ENCODE data around the gene AGAP2.
"Not testable (repeated sequence)": the region's sequence is repeated elsewhere in the genome, so short reads cannot be mapped to it uniquely, and the experiment has no call there.

The AGAP2 gene

DNA sequence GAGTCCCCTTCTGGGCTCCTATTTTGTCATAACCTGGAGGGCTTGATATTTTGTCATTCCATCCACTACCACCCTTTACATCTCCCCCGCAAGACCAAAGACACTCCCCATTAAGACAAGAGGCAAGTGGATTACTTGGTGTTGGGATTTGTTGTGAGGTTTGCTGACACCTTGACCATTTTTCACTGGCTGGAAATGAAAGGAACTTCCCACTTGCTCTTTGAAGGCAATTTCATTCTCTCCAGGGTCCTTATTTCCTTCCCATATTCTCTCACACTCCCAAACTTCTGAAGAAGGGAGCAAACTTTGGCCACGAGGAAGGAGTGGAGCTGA is 14.9 kb downstream of the AGAP2 start:
- no peak for DNase-seq (ENCODE audit: low read depth in 2 of 2)

GRCh38 chr12:57722716-57723629 is 15.6 kb downstream of the AGAP2 start:
- no peak for DNase-seq (ENCODE audit: low read depth in 2 of 2)

DNA sequence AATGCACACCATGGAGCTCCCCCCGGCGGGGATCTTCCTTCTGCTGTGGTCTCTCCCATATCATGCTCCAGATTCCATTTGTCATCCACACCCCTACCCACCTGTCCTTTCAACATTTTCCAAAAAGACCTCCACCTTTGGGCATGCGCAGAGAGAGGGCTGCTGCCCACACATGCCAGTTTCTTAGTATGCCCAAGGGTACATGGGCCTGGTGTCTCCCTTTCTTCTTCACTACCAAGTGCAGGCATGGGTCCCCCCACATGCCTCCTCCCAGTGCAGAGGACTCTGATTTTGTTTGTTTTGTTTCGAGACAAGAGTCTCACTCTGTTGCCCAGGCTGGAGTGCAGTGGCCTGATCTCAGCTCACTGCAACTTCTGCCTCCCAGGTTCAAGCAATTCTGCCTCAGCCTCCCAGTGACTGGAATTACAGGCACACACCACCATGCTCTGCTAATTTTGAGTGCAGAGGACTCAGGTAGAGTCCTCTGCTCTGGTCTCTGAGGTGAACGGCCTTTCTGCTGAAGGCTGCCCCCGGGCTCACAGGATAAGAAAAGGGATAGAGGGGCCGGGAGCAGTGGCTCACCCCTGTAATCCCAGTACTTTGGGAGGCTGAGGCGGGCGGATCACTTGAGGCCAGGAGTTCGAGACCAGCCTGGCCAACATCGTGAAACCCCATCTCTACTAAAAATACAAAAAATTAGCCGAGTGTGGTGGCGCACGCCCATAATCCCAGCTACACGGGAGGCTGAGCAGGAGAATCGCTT is 16.5 kb downstream of the AGAP2 start:
- DNase-seq (ENCODE audit: low read depth in 2 of 2): not testable (repeated sequence)

DNA sequence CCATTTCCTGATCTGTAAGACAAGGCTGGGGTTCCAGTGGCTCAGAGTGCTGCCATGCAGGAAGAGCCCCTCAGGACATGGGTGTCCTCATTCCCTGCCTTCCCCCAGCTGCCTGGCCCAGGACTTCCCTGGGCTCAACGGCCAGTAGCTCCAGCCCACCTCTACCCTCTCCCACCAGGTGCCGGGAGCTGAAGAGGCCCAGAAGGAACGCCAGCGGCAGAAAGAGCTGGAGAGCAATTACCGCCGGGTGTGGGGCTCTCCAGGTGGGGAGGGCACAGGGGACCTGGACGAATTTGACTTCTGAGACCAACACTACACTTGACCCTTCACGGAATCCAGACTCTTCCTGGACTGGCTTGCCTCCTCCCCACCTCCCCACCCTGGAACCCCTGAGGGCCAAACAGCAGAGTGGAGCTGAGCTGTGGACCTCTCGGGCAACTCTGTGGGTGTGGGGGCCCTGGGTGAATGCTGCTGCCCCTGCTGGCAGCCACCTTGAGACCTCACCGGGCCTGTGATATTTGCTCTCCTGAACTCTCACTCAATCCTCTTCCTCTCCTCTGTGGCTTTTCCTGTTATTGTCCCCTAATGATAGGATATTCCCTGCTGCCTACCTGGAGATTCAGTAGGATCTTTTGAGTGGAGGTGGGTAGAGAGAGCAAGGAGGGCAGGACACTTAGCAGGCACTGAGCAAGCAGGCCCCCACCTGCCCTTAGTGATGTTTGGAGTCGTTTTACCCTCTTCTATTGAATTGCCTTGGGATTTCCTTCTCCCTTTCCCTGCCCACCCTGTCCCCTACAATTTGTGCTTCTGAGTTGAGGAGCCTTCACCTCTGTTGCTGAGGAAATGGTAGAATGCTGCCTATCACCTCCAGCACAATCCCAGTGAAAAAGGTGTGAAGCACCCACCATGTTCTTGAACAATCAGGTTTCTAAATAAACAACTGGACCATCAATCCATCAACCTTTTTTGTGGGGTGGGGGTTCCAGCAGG is 17.6 kb downstream of the AGAP2 start:
- no peak for DNase-seq (ENCODE audit: low read depth in 2 of 2)

DNA sequence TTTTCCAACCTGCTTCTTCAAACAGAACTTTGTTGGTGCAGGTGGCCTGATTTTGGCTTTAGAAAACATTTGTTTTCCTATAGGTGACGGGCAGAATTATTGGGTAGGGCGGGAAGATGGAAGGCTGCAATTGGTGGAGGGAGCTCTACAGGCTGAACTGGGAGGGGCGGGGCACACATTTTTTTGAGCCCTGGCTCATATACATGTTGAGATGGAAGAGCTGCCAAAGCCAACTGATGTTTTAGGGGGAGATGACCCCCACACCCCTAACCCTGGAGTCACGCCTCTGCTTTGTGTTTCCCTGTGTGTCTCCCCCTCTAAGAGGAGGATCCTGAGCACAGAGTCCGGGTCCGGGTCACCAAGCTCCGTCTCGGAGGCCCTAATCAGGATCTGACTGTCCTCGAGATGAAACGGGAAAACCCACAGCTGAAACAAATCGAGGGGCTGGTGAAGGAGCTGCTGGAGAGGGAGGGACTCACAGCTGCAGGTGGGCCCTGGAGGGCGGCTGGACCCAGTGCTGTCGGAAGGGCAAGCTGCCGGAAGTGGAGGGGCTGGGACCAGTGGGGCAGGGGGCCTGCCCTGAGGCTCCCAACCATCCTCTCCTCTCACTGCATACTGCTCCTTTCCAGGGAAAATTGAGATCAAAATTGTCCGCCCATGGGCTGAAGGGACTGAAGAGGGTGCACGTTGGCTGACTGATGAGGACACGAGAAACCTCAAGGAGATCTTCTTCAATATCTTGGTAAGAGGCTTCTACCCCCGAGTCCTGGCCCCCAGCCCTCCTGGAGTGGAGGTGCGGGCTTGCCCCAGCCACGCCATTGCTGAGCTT is 18.6 kb downstream of the AGAP2 start:
- no peak for DNase-seq (ENCODE audit: low read depth in 2 of 2)

GRCh38 chr12:57718641-57719528 is 19.7 kb downstream of the AGAP2 start:
- no peak for DNase-seq (ENCODE audit: low read depth in 2 of 2)

DNA sequence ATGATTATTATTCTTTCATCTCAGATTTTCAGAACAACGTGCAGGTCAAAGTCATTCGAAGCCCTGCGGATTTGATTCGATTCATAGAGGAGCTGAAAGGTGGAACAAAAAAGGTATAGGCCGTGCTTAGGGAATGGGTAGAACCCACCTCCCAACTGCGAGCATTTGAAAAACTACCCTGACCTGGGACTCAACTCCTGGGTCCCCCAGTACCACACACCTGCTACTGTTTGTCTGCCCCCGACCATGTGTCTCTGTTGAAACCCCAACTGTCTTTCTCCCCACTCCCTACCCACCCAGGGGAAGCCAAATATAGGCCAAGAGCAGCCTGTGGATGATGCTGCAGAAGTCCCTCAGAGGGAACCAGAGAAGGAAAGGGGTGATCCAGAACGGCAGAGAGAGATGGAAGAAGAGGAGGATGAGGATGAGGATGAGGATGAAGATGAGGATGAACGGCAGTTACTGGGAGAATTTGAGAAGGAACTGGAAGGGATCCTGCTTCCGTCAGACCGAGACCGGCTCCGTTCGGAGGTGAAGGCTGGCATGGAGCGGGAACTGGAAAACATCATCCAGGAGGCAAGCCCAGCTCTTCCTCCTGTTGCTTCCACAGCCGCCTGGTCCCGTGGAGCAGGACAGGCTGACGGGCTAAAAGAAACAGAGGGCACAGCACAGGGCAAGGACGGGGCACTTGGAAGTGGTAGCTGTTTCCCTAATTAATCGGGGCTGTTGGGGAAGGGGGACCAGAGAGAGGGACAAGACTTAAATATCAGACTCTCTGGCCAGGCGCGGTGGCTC is 20.5 kb downstream of the AGAP2 start:
- DNase-seq (ENCODE audit: low read depth in 2 of 2): no peak

GRCh38 chr12:57717131-57717530 is 21.4 kb downstream of the AGAP2 start:
- DNase-seq (ENCODE audit: low read depth in 2 of 2): no peak

DNA sequence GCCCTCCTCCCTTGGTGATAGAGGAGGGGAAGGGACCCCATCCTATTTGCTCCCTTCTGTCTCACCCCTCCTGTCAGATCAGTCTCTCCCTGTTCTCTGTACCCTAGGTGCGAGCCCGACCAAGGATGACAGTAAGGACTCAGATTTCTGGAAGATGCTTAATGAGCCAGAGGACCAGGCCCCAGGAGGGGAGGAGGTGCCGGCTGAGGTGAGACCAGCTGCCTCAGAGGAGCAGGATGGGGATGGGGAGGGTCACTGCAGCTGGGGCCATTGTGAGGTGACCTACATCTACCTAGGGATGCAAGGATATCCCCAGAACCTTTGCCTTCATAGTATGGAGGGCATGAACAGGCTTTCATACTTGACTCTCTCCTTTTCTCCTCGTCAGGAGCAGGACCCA is 22.2 kb downstream of the AGAP2 start:
- no peak for DNase-seq (ENCODE audit: low read depth in 2 of 2)

DNA sequence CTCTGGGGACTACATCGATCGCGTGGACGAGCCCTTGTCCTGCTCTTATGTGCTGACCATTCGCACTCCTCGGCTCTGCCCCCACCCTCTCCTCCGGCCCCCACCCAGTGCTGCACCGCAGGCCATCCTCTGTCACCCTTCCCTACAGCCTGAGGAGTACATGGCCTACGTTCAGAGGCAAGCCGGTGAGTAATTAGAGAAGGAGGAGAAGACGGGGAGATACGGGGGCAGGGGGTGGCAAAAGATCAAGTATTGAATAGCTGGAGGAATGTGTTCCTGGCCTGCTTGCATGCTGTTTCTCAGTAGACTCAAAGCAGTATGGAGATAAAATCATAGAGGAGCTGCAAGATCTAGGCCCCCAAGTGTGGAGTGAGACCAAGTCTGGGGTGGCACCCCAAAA is 22.8 kb downstream of the AGAP2 start:
- no peak for DNase-seq (ENCODE audit: low read depth in 2 of 2)

DNA sequence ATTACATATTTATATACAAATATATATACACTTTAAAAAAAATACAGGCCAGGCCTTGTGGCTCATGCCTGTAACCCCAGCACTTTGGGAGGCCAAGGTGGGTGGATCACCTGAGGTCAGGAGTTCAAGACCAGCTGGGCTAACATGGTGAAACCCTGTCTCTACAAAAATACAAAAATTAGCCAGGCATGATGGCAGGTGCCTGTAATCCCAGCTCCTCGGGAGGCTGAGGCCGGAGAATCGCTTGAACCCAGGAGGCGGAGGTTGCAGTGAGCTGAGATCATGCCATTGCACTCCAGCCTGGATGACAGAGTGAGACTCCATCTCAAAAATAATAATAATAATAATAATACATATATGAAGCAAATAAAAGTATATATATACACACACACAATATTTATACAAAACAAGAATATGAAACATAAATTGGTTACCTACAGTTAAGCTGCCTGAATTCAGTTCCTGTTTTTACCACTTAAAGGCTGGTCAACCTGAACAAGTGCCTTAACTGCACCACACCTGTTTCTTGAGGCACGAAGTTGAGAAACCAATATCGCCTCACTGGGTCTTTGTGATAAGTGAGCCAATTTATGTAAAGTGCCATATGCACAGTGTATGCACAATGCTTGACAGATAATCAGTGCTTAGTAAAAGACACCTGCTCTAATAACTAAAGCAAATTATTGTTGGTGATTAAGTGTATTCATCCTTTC is 23.4 kb downstream of the AGAP2 start:
- not testable (repeated sequence) for DNase-seq (ENCODE audit: low read depth in 2 of 2)

GRCh38 chr12:57713209-57713608 is 25.3 kb downstream of the AGAP2 start:
- DNase-seq (ENCODE audit: low read depth in 2 of 2): no peak

GRCh38 chr12:57712701-57713100 is 25.8 kb downstream of the AGAP2 start:
- DNase-seq (ENCODE audit: low read depth in 2 of 2): no peak

GRCh38 chr12:57708296-57708695 is 30.2 kb downstream of the AGAP2 start:
- no peak for DNase-seq (ENCODE audit: low read depth in 2 of 2)

- no peak for DNase-seq (ENCODE audit: low read depth in 2 of 2)
Observed at GRCh38 chr12:57707250-57707649, 31.3 kb downstream of the AGAP2 start.

DNA sequence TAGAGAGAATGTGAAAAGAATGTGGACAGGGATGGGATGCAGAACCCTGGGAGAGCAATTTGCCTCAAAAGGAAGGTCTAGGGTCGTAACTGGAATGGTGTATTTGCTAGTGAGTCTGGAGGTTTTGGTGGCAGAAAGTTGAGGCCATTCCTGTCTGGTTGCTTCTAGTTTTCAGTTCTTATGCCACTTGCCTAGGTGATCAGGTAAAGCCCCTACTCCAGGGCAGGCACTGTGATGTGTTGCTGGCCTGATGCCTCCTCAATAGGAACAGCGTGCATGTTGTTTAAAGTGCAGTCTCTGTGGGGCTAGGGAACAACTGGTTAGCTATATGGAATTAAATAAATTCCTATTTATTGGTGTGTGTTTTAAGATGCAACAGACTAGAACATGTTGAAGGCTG is 38.2 kb downstream of the AGAP2 start:
- DNase-seq (ENCODE audit: low read depth in 2 of 2): no peak

DNA sequence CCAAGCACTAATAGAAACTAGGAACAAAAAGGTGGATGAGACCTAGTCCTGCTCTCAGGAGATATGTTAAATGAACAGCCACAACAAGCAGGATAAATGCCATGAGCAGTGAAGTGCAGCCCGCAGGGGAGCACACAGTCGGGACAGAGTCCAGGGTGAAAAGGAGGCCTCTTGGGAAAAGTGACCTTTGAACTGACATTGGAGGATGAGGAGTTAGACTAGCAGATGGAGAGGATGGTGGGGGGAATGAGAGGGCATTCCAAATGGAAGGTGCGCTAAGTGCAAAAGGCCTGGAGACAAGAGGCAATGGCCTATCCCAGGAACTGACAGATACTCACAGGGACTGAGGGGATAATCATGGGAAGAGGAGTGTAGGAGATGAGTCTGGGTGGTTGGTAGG is 40.1 kb downstream of the AGAP2 start:
- DNase-seq (ENCODE audit: low read depth in 2 of 2): no peak

DNA sequence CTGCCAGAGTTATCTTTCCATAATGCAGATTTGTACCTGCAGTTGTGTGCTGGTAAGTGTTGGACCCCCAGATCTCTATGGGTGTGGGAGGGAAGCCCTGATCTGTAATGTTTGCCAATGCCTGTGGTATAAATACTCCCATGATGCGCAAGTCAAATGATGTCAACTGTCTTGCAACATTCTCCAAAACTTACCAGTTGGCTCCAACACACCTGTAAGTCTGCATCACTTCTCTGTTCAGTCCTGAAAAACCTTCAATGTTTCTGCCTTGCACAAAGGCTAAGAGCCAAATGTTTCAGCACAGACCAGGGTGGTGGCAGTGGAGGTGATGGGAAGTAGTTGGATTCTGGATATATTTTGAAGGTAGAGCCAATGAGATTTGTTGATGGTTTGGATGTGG is 41.5 kb downstream of the AGAP2 start:
- no peak for DNase-seq (ENCODE audit: low read depth in 2 of 2)

Data from fibroblast of skin of left quadriceps (primary cell).